Lower leg skin (tissue), 3 donors: ENCODE results near the gene PRR11.

ENCODE experiments used
- CTCF ChIP-seq, 3 donors: fragments of 450-650 bp; IDR thresholded peaks; one replicate each; pipeline ENCODE4 v1.5.1; 2016; ENCODE audit warnings: antibody characterized with exemption in 3 of 3, mild to moderate bottlenecking in 3 of 3, moderate library complexity in 2 of 3
- POLR2A ChIP-seq, 2 donors: fragments of 450-650 bp; IDR thresholded peaks; one replicate each; pipeline ENCODE4 v1.6.1; 2016 to 2017; ENCODE audit warnings: antibody characterized with exemption in 2 of 2, mild to moderate bottlenecking in 1 of 2, moderate library complexity in 1 of 2

DNA sequence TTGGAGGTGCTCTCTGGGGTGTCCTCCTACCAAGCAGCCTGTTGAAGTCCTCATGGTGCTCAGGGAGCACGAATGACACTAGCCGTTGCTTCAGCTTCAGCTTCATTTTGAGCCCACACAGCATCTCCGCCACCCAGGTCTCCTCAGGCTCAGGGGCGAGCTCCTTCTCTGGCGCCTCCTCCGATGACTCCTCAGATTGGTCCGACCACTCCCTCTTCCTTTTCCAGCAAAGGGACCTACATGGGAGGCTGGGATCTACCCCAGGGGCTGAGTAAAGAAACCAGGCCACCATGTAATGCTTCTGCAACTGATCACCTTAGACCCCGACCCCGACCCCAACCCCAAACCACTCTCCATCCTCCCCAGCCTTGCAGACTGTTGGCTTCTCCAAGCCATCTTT lies 25.9 kb downstream of the PRR11 start:
- TF ChIP-seq POLR2A (IDR thresholded peaks at IDR 0.05) = no peak
- no peak for TF ChIP-seq CTCF (IDR thresholded peaks at IDR 0.05)
